OCI-LY7 (cell line): ENCODE results near the gene SGMS2. TPM values are rescaled to one million over a fixed set of nuclear protein-coding genes. Genes with fewer than 3 reads are reported as not detected.

ENCODE experiments used
- Bru-seq: library from RNA; stranded (reverse); fragments of 400-500 nt; gene quantifications from one replicate; lab custom pipeline; 2021; lab: Mats Ljungman, UMichigan
- BruChase-seq, 2 experiments: library from RNA; stranded (reverse); fragments of 400-500 nt; gene quantifications; one replicate each; lab custom pipeline; 2021; lab: Mats Ljungman, UMichigan
- BruUV-seq: library from RNA; stranded (reverse); fragments of 400-500 nt; replicated peaks from 2 replicates; lab custom pipeline; 2021; lab: Mats Ljungman, UMichigan
- CTCF ChIA-PET: fragments of 300-600 bp; sonication (Branson Sonifier 250); formaldehyde crosslinking; loops from one replicate; lab custom pipeline; 2022; ENCODE audit warnings: antibody characterized with exemption; ENCODE audit not compliant: unreplicated experiment; lab: Charles Lee
- POLR2A ChIA-PET: fragments of 300-600 bp; sonication (Branson Sonifier 250); formaldehyde crosslinking; loops from one replicate; lab custom pipeline; 2022; ENCODE audit warnings: antibody characterized with exemption; lab: Charles Lee
- DNase-seq: peaks from one replicate; pipeline ENCODE4 v3.0.0-alpha.2; 2015; ENCODE audit warnings: low spot score
- H2AFZ ChIP-seq: fragments of 200-600 bp; sonication (generic), shearing (Covaris generic); 2 replicates; pipeline ENCODE4 v1.6.1; 2014; ENCODE audit warnings: mild to moderate bottlenecking, antibody characterized with exemption, low read length, moderate library complexity
- H3K27ac ChIP-seq: fragments of 200-600 bp; sonication (generic); 2 replicates; pipeline ENCODE4 v1.5.1; 2014; ENCODE audit warnings: mixed run types, low read depth, mild to moderate bottlenecking, moderate library complexity, low read length, inconsistent platforms; ENCODE audit not compliant: poor library complexity, severe bottlenecking
- H3K36me3 ChIP-seq: fragments of 200-600 bp; sonication (generic); 2 replicates; pipeline ENCODE4 v1.6.1; 2014; ENCODE audit warnings: mild to moderate bottlenecking, antibody characterized with exemption, low read length, moderate library complexity, mixed read lengths; ENCODE audit not compliant: insufficient read depth
- H3K4me1 ChIP-seq: fragments of 200-600 bp; sonication (generic); 2 replicates; pipeline ENCODE4 v1.5.1; 2014; ENCODE audit warnings: mild to moderate bottlenecking, low read length; ENCODE audit not compliant: insufficient read depth, poor library complexity, severe bottlenecking
- H3K4me2 ChIP-seq: fragments of 200-600 bp; sonication (generic); 2 replicates; pipeline ENCODE4 v1.6.1; 2014; ENCODE audit warnings: mild to moderate bottlenecking, low read length
- H3K4me3 ChIP-seq: fragments of 200-600 bp; sonication (generic); 2 replicates; pipeline ENCODE4 v1.5.1; 2014; ENCODE audit warnings: mild to moderate bottlenecking, low read depth, low read length; ENCODE audit not compliant: poor library complexity, severe bottlenecking
- H3K79me2 ChIP-seq: fragments of 200-600 bp; sonication (generic); 2 replicates; pipeline ENCODE4 v1.6.1; 2016; ENCODE audit warnings: low read depth, mild to moderate bottlenecking, low read length, moderate library complexity, mixed read lengths; ENCODE audit not compliant: insufficient read depth
- H3K9me2 ChIP-seq: fragments of 200-600 bp; sonication (generic); 2 replicates; pipeline ENCODE4 v1.6.1; 2016; ENCODE audit warnings: mild to moderate bottlenecking, low read length, mixed read lengths; ENCODE audit not compliant: insufficient read depth
- H3K9me3 ChIP-seq: fragments of 200-600 bp; sonication (generic); 2 replicates; pipeline ENCODE4 v1.6.1; 2014; ENCODE audit warnings: mild to moderate bottlenecking, mixed run types, low read length, mixed read lengths
- H4K20me1 ChIP-seq: fragments of 200-600 bp; sonication (generic); 2 replicates; pipeline ENCODE4 v1.6.1; 2014; ENCODE audit warnings: mild to moderate bottlenecking, antibody characterized with exemption, low read length, moderate library complexity, mixed read lengths; ENCODE audit not compliant: insufficient read depth
- CTCF ChIP-seq: fragments of 200-600 bp; sonication (generic); conservative IDR thresholded peaks from 2 replicates; pipeline ENCODE4 v1.5.1; 2014; ENCODE audit warnings: mild to moderate bottlenecking, antibody characterized with exemption, low read length, moderate library complexity, mixed read lengths
- EZH2phosphoT487 ChIP-seq: fragments of 200-600 bp; sonication (generic); IDR thresholded peaks from 2 replicates; pipeline ENCODE4 v1.6.1; 2018; ENCODE audit warnings: low read depth, borderline replicate concordance, mild to moderate bottlenecking, mixed run types, antibody characterized with exemption, low read length, moderate library complexity, mixed read lengths
- intact Hi-C: fragments of 100-400 bp; cut with micrococcal nuclease; formaldehyde crosslinking; loops from one replicate; pipeline ENCODE4 v1.10.0; 2022; ENCODE audit not compliant: unreplicated experiment
- long read RNA-seq: library from polyadenylated mRNA; stranded (forward); transcript quantifications from one replicate; pipeline ENCODE4 v2.0.0, GENCODE V29; 2022
- total RNA-seq, 2 experiments: library from RNA; depleted of rRNA in 1 of 2; stranded (reverse); fragments of >200 nt in 1 of 2; shearing (Covaris generic) in 1 of 2; gene quantifications; 2 replicates each; pipeline ENCODE4 v1.2.3, GENCODE V29; 2014 to 2022

Gene SGMS2
- not detected in 2 replicates for total RNA-seq (2014; rRNA removed; shearing (Covaris generic))
- total RNA-seq (2022), result not detected in 2 replicates
- percentile 7 among the genes with signal in this experiment for Bru-seq, nascent RNA
- BruChase-seq, experiment 1, labeled RNA remaining after a 6-hour chase, result percentile 9 among the genes with signal in this experiment
- percentile 11 among the genes with signal in this experiment for BruChase-seq, experiment 2, labeled RNA remaining after a 2-hour chase
- long read RNA-seq, result 0 reads

- no TSS peak for BruUV-seq
- DNase-seq, result no peak
- intact Hi-C loops, result no loop called here
- Histone ChIP-seq H4K20me1 (no peaks in the 10 kb centered on the region), H3K9me3 (no peaks in the 10 kb centered on the region), H3K4me2 (no peak within 1 kb of the TSS), H3K4me3 (no peak within 1 kb of the TSS), H3K36me3 (no peaks in the 10 kb centered on the region), H2AFZ (no peak within 1 kb of the TSS), H3K79me2 (no peaks in the 10 kb centered on the region), H3K9me2 (no peaks in the 10 kb centered on the region), H3K27ac (no peak within 1 kb of the TSS), H3K4me1 (no peaks in the 10 kb centered on the region)
- TF ChIP-seq CTCF, result no peak
- no peak for TF ChIP-seq EZH2phosphoT487
- ChIA-PET POLR2A (interaction anchor here (0.6 kb wide), 1 partner anchor 83 kb away, joined by 3 read pairs; no protein-coding TSS in a partner anchor), CTCF (no interaction called here)
These were observed at the start of gene SGMS2 for GRCh38 chr4:107824350-107825071. TSS of gene SGMS2 (plus strand) at chr4:107824932. CDS start at chr4:107895554, 70,622 bp downstream.

- intact Hi-C loops, result no loop called here
- no peak overlapping the region for H3K27ac ChIP-seq
- H3K79me2 ChIP-seq, result no peaks in the 10 kb centered on the region
- no peaks in the 10 kb centered on the region for H3K36me3 ChIP-seq
- H3K4me2 ChIP-seq, result no peak overlapping the region
- POLR2A ChIA-PET, result no interaction called here
- no peaks in the 10 kb centered on the region for H4K20me1 ChIP-seq
- no peak for DNase-seq
- H3K9me3 ChIP-seq, result peaks cover 21% of the 10 kb centered on the region
- no peaks in the 10 kb centered on the region for H3K9me2 ChIP-seq
- CTCF ChIA-PET, result no interaction called here
- no peak overlapping the region for H3K4me3 ChIP-seq
- no peaks in the 10 kb centered on the region for H3K4me1 ChIP-seq
- no TSS peak for BruUV-seq
- TF ChIP-seq EZH2phosphoT487 (no peak), CTCF (no peak)
- H2AFZ ChIP-seq, result no peak overlapping the region
These were observed 46.8 kb upstream of the SGMS2 start for GRCh38 chr4:107777890-107778289.
